ENCODE measurements around the gene GPR15.

GPR15 gene

DNA sequence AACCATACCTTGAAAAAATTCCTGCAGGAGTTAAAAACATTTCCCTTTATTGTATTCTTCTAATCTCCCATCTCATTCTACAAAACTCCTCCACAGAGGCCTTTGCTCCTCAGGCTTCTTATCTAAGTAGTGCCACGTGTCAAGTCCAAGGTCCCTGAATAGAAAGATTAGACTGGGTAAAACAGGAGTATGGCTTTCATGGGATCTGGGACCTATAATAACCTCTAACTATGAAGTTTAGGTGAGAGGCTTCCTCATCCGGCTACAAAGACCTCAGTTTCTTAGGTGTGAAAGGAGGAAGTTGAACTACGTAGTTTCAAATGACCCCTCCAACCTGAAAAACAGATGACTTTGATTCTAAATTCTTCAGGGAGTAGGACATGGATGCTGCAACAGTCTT, 20.0 kb downstream of the GPR15 start:
- Mint-ChIP-seq H3K27ac (no peak overlapping the region), H3K9me3 (no peaks in the 10 kb centered on the region), H3K4me3 (no peak overlapping the region), H3K27me3 (ENCODE audit: low read depth) (no peaks in the 10 kb centered on the region), H3K36me3 (ENCODE audit: low read depth) (no peaks in the 10 kb centered on the region), H3K4me1 (no peaks in the 10 kb centered on the region)
- no peak for TF ChIP-seq CTCF (IDR thresholded peaks at IDR 0.05; ENCODE audit: unreplicated experiment in 3 of 3)

DNA sequence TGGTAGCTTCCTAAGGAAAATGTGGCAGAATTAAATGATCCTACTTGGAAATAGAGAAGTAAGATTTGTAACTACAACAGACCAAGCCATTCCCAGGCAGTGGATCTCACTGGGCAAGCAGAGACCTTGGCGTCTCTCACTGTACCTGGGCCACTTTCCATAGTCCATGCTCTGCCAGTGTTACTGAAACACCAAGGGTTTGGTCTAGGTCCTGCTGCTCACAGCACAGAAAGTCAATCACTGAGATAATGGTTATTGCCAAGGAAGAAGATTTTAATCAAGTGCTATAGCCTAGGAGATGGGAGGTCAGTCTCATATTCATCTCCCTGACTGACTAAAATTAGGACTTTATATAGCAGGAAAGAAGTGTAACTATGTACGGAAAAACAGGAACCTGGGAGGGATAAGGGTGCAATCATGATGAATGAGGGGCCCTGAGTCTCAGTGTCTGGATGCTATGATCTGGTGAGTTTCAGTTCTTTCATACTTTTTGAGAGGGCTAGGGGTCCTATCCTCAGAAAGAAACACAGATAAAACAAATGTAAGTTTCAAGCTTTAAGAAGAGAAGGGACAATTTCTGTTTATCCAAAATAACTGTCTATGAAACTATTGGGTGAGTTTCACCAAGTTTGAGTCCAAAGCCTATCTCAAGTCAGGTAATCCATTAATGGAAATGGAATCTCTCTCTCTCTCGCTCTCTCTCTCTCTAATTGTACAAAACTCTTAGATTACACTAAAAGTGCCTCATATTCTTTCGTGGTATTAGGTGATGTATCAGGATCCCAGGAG, 20.6 kb downstream of the GPR15 start:
- Mint-ChIP-seq H3K4me1 (no peaks in the 10 kb centered on the region), H3K27ac (no peak overlapping the region), H3K9me3 (no peaks in the 10 kb centered on the region), H3K36me3 (ENCODE audit: low read depth) (no peaks in the 10 kb centered on the region), H3K27me3 (ENCODE audit: low read depth) (no peaks in the 10 kb centered on the region), H3K4me3 (no peak overlapping the region)
- TF ChIP-seq CTCF (IDR thresholded peaks at IDR 0.05; ENCODE audit: unreplicated experiment in 3 of 3), result no peak

DNA sequence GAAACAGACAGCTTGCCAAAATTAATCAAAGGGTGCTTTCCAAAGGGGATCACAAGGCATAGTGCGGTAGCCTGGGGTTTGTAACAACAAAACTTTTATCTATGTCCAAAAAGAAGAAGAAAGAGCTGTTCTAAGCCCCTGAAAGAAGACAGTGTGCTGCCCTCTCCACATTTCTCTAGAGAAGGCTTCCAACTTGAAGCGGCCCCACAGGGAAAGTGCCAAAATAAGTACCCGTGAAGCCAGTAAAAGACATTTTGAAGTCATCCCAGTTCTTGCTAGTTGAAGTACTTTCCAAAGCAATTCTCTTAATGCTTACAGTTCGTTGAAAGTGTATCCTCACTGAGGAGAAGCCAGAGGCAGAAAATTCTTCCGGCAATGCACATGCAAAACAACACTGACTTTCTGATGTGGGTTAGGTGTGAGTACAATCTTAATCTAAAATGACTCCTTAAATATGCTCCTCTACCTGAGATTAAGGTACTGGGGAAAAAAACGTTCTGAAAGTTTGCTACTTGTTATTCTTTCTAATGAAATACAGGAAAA, 21.3 kb downstream of the GPR15 start:
- Mint-ChIP-seq H3K4me1 (no peaks in the 10 kb centered on the region), H3K4me3 (no peak overlapping the region), H3K36me3 (ENCODE audit: low read depth) (no peaks in the 10 kb centered on the region), H3K27me3 (ENCODE audit: low read depth) (no peaks in the 10 kb centered on the region), H3K27ac (no peak overlapping the region), H3K9me3 (no peaks in the 10 kb centered on the region)
- TF ChIP-seq CTCF (IDR thresholded peaks at IDR 0.05; ENCODE audit: unreplicated experiment in 3 of 3), result no peak

- Mint-ChIP-seq H3K27ac (no peak overlapping the region), H3K4me1 (no peaks in the 10 kb centered on the region), H3K36me3 (ENCODE audit: low read depth) (no peaks in the 10 kb centered on the region), H3K27me3 (ENCODE audit: low read depth) (no peaks in the 10 kb centered on the region), H3K9me3 (no peaks in the 10 kb centered on the region), H3K4me3 (no peak overlapping the region)
- TF ChIP-seq CTCF (IDR thresholded peaks at IDR 0.05; ENCODE audit: unreplicated experiment in 3 of 3), result no peak
Measured at GRCh38 chr3:98553753-98554152, 22.0 kb downstream of the GPR15 start.

GRCh38 chr3:98554580-98554979, 22.8 kb downstream of the GPR15 start:
- Mint-ChIP-seq H3K27me3 (ENCODE audit: low read depth) (no peaks in the 10 kb centered on the region), H3K9me3 (no peaks in the 10 kb centered on the region), H3K36me3 (ENCODE audit: low read depth) (no peaks in the 10 kb centered on the region), H3K4me3 (no peak overlapping the region), H3K4me1 (no peaks in the 10 kb centered on the region), H3K27ac (no peak overlapping the region)
- no peak for TF ChIP-seq CTCF (IDR thresholded peaks at IDR 0.05; ENCODE audit: unreplicated experiment in 3 of 3)

DNA sequence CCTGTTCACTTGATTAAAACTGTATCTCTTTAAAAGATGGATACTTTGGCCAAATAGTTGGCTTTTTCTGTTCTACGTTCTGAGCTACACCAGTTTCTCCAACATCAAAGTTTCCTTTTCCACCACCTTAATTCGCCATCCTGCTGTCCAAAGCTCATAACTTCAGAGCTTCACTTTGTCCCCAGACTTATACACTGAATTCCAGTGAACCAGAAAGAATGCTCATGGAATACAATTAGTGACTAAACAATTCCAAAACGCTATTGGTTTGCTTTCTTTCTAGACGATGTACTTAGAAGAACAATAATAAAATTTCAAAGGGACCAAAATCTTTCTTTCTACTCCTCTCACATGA, 23.2 kb downstream of the GPR15 start:
- TF ChIP-seq CTCF (IDR thresholded peaks at IDR 0.05; ENCODE audit: unreplicated experiment in 3 of 3), result no peak
- no peak overlapping the region for H3K4me3 Mint-ChIP-seq
- H3K4me1 Mint-ChIP-seq, result no peaks in the 10 kb centered on the region
- H3K27me3 Mint-ChIP-seq (ENCODE audit: low read depth), result no peaks in the 10 kb centered on the region
- no peaks in the 10 kb centered on the region for H3K9me3 Mint-ChIP-seq
- no peaks in the 10 kb centered on the region for H3K36me3 Mint-ChIP-seq (ENCODE audit: low read depth)
- H3K27ac Mint-ChIP-seq, result no peak overlapping the region
